ENCODE data around the gene CAPZB.

Gene CAPZB

DNA sequence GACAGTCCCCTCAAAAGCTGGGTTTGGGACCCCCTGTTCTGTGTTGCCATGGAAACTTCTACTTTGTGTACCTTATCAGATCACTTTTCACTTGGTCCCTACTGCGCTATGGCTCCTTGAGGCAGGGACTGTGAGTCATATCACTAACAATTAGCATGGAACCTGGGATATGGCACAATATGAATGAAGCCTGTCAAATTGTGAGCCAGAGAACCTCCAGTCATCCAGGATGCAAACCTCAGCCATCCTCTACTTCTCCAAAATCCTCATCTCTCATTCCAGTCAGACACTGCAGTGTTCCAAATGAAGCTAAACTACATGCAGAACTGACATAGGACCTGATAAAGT is 11.2 kb upstream of the CAPZB start:
- no peak for DNase-seq

DNA sequence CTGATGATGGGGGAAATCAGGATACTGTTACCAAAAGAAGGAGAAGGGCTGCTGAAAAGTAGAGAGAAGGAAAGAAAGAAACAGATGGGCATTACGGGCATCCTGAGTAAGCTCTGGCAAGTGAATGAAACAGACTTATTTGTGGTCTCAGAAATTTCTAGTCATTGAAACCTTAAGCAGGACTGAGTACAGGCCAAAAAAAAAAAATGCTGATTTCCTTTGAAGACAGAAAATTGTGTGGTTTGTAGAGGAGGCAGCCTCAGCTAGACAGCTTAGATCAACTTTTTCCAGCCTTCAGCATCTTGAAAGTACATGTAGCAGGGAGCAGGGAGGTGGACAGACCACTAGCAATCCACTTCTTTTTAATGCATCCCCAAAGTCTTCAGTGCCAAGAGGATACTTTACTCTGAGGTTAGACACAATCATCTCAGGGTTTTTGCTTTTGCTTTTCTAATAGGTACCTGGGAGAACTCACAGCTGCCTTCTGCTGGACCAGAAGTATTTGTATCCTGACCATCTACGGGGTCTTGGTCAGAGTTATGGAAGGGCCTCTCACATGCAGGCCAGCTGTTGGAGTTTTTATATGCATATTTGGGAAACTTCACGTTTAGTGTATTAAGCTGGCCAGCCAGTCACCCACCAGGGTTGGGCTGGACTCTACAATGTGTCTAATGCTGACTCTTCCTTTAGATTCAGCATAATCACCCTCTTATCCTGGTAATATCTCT is 10.6 kb upstream of the CAPZB start:
- DNase-seq: no peak

DNA sequence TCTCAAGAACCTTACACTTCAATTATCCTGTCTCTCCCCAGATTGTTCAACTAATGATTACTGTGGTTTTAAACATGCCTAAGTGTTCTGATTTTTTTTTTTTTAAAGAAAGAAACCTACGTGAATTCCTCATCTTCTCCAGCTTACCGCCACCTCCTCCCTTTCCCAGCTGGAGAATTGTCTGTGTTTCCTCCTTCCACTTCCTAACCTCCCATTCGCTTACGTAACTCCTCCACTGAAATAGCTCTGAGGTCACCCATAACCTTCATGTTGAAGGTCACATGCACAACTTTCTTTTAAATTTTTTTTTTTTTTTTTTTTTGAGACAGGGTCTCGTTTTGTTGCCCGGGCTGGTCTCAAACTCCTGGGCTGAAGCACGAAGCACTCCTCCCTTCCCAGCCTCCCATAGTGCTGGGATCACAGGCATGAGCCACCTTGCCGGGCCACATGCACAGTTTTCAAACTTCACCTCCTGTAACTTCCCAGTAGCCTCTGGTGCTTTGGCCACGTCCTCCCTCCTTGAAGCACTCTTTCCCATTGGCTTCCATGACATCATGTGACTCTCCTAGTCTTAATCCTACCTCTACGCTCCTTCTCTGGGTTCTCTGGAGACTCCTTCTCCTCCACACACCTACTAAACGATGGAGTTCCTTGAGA is 9.8 kb upstream of the CAPZB start:
- DNase-seq: no peak

DNA sequence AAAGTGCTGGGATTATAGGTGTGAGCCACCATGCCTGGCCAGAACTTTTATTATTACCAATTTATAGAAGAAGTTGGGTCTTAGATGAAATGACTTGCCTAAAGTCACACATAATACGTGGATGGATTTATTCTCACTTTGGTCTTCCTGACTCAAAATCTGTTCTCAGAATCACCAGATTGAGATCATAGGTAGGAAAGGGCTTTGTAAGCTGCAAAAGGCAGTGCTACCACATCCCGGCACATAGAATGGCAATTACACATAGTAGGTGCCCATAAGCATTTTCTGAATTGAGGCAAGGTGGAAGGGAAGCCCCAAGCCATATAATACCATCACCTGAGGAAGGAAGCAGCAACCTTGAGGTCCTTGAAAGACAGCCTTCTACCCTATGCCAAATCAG is 8.2 kb upstream of the CAPZB start:
- DNase-seq: no peak

- DNase-seq: no peak
Measured at GRCh38 chr1:19489996-19490395, 4.7 kb upstream of the CAPZB start.

DNA sequence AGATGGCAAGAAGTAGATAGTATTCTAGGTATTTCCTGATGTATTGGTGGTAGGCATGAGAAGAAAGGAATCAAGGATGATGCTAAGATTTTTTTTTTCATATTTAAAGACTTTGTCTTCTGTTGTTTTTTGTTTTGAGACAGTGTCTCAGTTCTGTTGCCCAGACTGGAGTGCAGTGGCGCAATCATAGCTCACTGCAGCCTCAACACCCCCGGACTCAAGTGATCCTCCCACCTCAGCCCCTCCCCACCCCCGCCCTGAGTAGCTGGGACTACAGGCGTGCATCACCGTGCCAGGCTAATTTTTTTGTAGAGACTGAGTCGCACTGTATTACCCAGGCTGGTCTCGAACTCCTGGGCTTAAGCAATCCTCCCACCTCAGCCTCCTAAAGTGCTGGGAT is 2.8 kb upstream of the CAPZB start:
- DNase-seq: no peak

- no peak for DNase-seq
Measured at GRCh38 chr1:19484798-19485361, 459 bp downstream of the CAPZB start.

- DNase-seq: peak; percentile 19 to 26
Measured at GRCh38 chr1:19484338-19484797, 971 bp downstream of the CAPZB start.

DNA sequence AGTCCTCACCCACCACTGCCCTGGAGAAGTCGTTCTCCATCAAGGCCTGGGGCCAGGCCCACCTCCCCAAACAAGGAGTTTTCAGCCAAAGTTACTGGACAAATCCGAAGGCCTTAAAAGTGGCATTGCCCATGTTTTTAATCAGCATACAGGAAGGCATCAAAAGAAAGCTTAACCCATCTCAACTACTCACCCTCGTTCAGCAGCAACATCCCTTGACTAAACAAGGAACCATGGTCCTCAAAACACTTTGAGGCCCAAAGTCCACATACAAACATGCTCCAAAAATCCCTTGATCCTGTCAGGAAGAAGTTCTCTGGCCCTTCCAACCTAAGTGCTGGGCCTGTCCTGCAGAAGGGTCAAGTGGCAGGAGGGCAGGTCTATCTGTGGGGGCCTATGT is 1.6 kb downstream of the CAPZB start:
- DNase-seq: no peak

GRCh38 chr1:19483261-19483660 is 2.1 kb downstream of the CAPZB start:
- peak; percentile 34 to 56 for DNase-seq

DNA sequence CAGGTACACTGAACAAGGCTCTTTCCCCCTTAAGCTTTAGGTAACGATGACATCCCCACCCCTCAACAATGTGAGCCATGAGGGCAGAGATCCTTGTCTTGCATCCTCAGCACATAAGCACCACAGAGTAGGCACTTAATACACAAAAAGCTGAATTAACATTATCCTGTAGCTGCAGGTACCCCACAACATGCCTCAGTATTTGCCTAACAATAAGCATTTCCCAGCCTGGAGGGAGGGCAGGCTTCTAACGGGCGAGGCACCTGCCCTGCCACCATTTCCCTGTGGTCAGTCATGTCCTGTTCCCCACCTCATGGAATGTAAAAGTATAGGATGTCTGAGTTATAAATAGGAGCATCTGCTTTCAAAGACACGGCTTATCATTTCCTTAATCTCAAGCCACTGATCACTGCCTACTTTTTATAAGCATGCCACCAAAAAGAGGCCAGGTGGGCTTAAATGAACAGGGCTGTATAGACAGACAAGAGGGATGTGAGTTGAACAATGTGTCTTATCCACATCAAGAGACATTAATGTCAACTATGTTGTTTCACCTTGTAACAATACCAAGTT is 3.4 kb downstream of the CAPZB start:
- DNase-seq: no peak

DNA sequence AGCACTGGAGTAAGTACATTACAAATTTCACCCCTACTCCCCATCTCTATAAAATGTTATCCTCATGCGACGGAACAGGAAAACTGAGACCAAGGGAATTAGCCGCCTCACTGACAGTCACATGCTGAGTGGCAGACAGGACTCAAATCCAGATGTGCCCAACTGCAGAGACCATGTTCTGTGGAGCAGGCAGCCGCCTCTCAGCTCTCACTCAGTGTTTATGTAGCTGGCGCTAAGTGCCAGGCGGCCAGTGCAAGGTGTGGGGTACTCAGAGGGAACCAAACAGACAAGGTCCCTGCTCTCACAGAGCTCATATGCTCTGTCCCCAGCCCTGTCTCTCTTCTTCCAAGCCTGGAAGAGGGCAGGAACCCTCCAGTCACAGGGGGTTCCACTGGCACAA is 5.1 kb downstream of the CAPZB start:
- DNase-seq: no peak

GRCh38 chr1:19479351-19480120 is 5.8 kb downstream of the CAPZB start:
- no peak for DNase-seq

DNA sequence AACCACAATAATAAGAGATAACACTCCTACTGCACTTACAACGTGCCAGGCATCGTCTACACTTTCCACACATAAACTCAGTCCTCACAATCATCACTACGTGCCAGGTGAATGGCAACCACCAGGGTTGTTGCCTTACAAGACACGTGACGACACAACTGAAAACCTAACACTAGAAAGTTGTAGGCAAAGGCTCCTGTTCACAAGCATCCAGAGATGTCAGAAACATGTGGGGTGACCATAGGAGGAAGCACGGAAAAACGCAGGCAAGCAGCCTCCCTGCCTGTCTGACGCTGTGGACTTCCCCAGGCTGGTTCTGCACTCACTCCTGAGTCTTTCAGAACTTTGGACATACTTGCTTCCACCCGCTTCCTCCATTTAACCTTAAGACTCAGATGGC is 7.0 kb downstream of the CAPZB start:
- peak in 1 of 2 donors; percentile 20 for DNase-seq

GRCh38 chr1:19477284-19478249 is 7.8 kb downstream of the CAPZB start:
- DNase-seq: peak; percentile 49 to 58

GRCh38 chr1:19476450-19477190 is 8.7 kb downstream of the CAPZB start:
- DNase-seq: peak; percentile 66 to 71

GRCh38 chr1:19475296-19475695 is 10.0 kb downstream of the CAPZB start:
- DNase-seq: no peak

GRCh38 chr1:19472174-19472573 is 13.2 kb downstream of the CAPZB start:
- no peak for DNase-seq

DNA sequence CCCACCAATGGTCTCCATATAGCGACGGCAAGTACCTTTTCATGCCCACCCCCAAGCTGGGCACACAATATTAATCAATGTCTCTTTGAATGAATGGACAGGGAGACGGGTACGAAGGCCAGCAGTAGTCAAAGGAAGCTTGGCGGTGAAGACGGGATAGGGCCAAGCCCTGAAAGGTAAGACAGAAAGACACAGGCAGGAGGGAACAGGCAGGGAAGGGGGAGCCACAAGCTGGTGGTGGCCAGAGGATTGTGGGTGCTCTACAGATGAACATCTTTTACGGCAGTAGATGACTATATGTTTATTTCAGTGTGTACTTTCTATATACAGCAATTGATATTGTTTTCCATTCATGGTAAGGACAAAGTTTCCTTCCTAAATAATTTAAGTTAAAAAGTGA is 16.3 kb downstream of the CAPZB start:
- DNase-seq: no peak

GRCh38 chr1:19468397-19468956 is 16.9 kb downstream of the CAPZB start:
- DNase-seq: peak; percentile 70 to 74

All from CD4-positive, alpha-beta T cell treated with Interleukin-1 beta for 1 hour (primary cell).